Caco-2 (cell line): Measurements from ENCODE around the gene AGRN. TPM values are rescaled to one million over a fixed set of nuclear protein-coding genes. Genes with fewer than 3 reads are reported as not detected.

Source experiments
- BruUV-seq: library from RNA; stranded (reverse); fragments of 400-500 nt; replicated peaks from 2 replicates; lab custom pipeline; 2021; lab: Mats Ljungman, UMichigan
- CTCF ChIA-PET: fragments of 300-600 bp; sonication (Branson Sonifier 250); formaldehyde crosslinking; loops from one replicate; lab custom pipeline; 2022; ENCODE audit warnings: antibody characterized with exemption; lab: Charles Lee
- POLR2A ChIA-PET: fragments of 300-600 bp; sonication (Branson Sonifier 250); formaldehyde crosslinking; loops from one replicate; lab custom pipeline; 2022; ENCODE audit warnings: antibody characterized with exemption; lab: Charles Lee
- DNase-seq, 2 experiments: peaks; one replicate each; pipeline versions ENCODE4 v3.0.0 to v3.0.0-alpha.2; 2020 to 2022
- H3K27me3 ChIP-seq: replicated peaks from 2 replicates; pipeline ENCODE4 v1.6.0; 2011; ENCODE audit warnings: low read length; ENCODE audit not compliant: control insufficient read depth, insufficient read depth
- H3K36me3 ChIP-seq: 2 replicates; pipeline ENCODE4 v1.5.1; 2011; ENCODE audit warnings: low read length; ENCODE audit not compliant: control insufficient read depth, insufficient read depth
- H3K4me1 ChIP-seq: fragments of 250-450 bp; sonication (Bioruptor Pico); 2 replicates; pipeline ENCODE4 v1.5.1; 2020; ENCODE audit warnings: mild to moderate bottlenecking
- H3K4me3 ChIP-seq: 2 replicates; pipeline ENCODE4 v1.5.1; 2011; ENCODE audit warnings: low read depth, mild to moderate bottlenecking, control low read depth, low read length
- H3K9me3 ChIP-seq: fragments of 250-450 bp; sonication (Bioruptor Pico); 2 replicates; pipeline ENCODE4 v1.5.1; 2020; ENCODE audit warnings: mild to moderate bottlenecking, moderate library complexity
- H3K27ac Mint-ChIP-seq: one replicate; pipeline ENCODE4 v1.8.0; 2022; ENCODE audit warnings: mixed read lengths; ENCODE audit not compliant: unreplicated experiment
- H3K27me3 Mint-ChIP-seq: one replicate; pipeline ENCODE4 v1.8.0; 2022; ENCODE audit warnings: mixed read lengths; ENCODE audit not compliant: insufficient read depth, unreplicated experiment
- H3K36me3 Mint-ChIP-seq: one replicate; pipeline ENCODE4 v1.8.0; 2022; ENCODE audit warnings: mild to moderate bottlenecking, mixed read lengths; ENCODE audit not compliant: insufficient read depth, unreplicated experiment
- H3K4me1 Mint-ChIP-seq: one replicate; pipeline ENCODE4 v1.8.0; 2022; ENCODE audit warnings: low read depth, mixed read lengths; ENCODE audit not compliant: unreplicated experiment
- H3K4me3 Mint-ChIP-seq: one replicate; pipeline ENCODE4 v1.8.0; 2022; ENCODE audit warnings: mild to moderate bottlenecking, moderate library complexity, mixed read lengths; ENCODE audit not compliant: unreplicated experiment
- H3K9me3 Mint-ChIP-seq: one replicate; pipeline ENCODE4 v1.8.0; 2022; ENCODE audit warnings: mixed read lengths; ENCODE audit not compliant: unreplicated experiment
- intact Hi-C: fragments of 100-400 bp; cut with micrococcal nuclease; formaldehyde crosslinking; loops from one replicate; pipeline ENCODE4 v1.10.0; 2022; ENCODE audit not compliant: unreplicated experiment
- total RNA-seq: library from RNA; stranded (reverse); gene quantifications from 2 replicates; pipeline ENCODE4 v1.2.3, GENCODE V29; 2022
- TF ChIP-seq, protein P1 (sequence below), 2 experiments: fragments of 200-600 bp in 1 of 2; IDR thresholded peaks; 1 replicate in 1 of 2; 2 replicates in 1 of 2; pipeline versions ENCODE4 v1.5.1 to v1.8.0; 2011 to 2022; ENCODE audit warnings: antibody characterized with exemption in 1 of 2, control low read depth in 1 of 2, inconsistent platforms in 1 of 2, low read depth in 1 of 2, low read length in 1 of 2, mild to moderate bottlenecking in 1 of 2, moderate library complexity in 1 of 2; ENCODE audit not compliant: insufficient read depth in 1 of 2, severe bottlenecking in 1 of 2, unreplicated experiment in 1 of 2

Gene AGRN
- total RNA-seq, 1 experiment from 2014 or later: 176 TPM

DNA sequence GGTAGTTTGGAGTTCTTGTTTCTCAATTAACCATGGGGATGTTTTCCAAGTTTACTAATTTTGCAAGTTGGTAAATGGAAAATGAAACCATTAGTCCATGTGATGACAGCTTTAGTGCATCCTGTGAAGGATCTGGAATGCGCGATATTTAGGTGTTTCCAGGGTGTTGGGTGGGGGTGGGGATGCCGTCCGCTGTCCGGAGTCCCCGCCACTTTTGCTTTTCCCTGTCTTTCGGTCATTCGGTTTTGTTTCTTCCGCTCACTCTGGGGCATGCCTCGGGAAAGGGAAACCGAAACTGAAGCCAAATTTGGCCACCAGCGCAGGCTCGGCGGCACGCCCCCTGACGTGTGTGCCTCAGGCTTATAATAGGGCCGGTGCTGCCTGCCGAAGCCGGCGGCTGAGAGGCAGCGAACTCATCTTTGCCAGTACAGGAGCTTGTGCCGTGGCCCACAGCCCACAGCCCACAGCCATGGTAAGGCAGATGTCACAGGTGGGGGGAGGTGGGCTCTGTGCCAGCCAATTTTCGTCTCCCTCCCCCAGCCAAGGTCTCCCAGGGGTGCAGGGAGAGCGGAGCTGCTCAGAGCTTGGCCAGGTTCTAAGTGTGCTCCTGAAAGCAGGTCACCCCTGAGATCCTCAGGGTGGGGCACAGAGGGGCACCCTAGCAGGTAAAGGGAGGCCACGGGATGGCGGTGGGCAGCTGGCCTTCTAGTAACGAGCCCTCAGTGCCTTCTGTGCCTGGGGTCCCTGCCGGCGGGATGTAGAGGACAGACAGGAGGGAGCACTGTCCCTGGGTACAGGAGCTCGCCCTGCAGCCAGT lies 6.6 kb upstream of the AGRN start, which contains the start of gene ISG15:
Gene ISG15, plus strand, starts transcription at position 393 of the 817 bp plus-strand sequence. Its CDS starts 77 bp downstream, at position 470.
- H3K4me3 ChIP-seq: peak within 1 kb of the TSS; percentile 66
- TF ChIP-seq, protein P1, sequence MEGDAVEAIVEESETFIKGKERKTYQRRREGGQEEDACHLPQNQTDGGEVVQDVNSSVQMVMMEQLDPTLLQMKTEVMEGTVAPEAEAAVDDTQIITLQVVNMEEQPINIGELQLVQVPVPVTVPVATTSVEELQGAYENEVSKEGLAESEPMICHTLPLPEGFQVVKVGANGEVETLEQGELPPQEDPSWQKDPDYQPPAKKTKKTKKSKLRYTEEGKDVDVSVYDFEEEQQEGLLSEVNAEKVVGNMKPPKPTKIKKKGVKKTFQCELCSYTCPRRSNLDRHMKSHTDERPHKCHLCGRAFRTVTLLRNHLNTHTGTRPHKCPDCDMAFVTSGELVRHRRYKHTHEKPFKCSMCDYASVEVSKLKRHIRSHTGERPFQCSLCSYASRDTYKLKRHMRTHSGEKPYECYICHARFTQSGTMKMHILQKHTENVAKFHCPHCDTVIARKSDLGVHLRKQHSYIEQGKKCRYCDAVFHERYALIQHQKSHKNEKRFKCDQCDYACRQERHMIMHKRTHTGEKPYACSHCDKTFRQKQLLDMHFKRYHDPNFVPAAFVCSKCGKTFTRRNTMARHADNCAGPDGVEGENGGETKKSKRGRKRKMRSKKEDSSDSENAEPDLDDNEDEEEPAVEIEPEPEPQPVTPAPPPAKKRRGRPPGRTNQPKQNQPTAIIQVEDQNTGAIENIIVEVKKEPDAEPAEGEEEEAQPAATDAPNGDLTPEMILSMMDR (IDR thresholded peaks at IDR 0.05; ENCODE audit: insufficient read depth in 1 of 2, low read depth in 1 of 2, low read length in 1 of 2, severe bottlenecking in 1 of 2, unreplicated experiment in 1 of 2): no peak
- H3K27me3 Mint-ChIP-seq: no peaks in the 10 kb centered on the region
- BruUV-seq: no TSS peak
- no peaks in the 10 kb centered on the region; the same call in 1 of the 2 replicates for H3K4me1 ChIP-seq
- no peaks in the 10 kb centered on the region for H3K4me1 Mint-ChIP-seq
- H3K36me3 Mint-ChIP-seq: peaks cover 26% of the 10 kb centered on the region
- H3K36me3 ChIP-seq: no peaks in the 10 kb centered on the region
- H3K4me3 Mint-ChIP-seq: peak within 1 kb of the TSS; percentile 94
- no peaks in the 10 kb centered on the region for H3K9me3 Mint-ChIP-seq
- H3K9me3 ChIP-seq: no peaks in the 10 kb centered on the region
- no peaks in the 10 kb centered on the region for H3K27me3 ChIP-seq
- peak within 1 kb of the TSS; percentile 91 for H3K27ac Mint-ChIP-seq
- ChIA-PET POLR2A (interaction anchor here (0.6 to 1.1 kb wide), 2 partner anchors 16 to 47 kb away, joined by 3 to 5 read pairs; no protein-coding TSS in a partner anchor), CTCF (interaction anchor here (0.6 to 1.5 kb wide), 3 partner anchors 12 to 50 kb away, joined by 3 to 9 read pairs (median 5); no protein-coding TSS in a partner anchor)
- peak; percentile 81 to 83 for DNase-seq
- intact Hi-C loops: no loop called here

- peaks cover 3% of the 10 kb centered on the region; the same call in 1 of the 2 replicates for H3K4me1 ChIP-seq
- DNase-seq: no peak
- H3K27me3 ChIP-seq: no peaks in the 10 kb centered on the region
- ChIA-PET CTCF (interaction anchor here (0.6 to 1.5 kb wide), 3 partner anchors 13 to 49 kb away, joined by 3 to 9 read pairs (median 5); no protein-coding TSS in a partner anchor), POLR2A (interaction anchor here (0.6 to 1.1 kb wide), 2 partner anchors 17 to 47 kb away, joined by 3 to 5 read pairs; no protein-coding TSS in a partner anchor)
- Mint-ChIP-seq H3K9me3 (no peaks in the 10 kb centered on the region), H3K4me3 (peak overlapping the region; percentile 94), H3K36me3 (peaks cover 22% of the 10 kb centered on the region), H3K27ac (peak overlapping the region; percentile 91), H3K4me1 (no peaks in the 10 kb centered on the region), H3K27me3 (no peaks in the 10 kb centered on the region)
- H3K9me3 ChIP-seq: no peaks in the 10 kb centered on the region
- H3K36me3 ChIP-seq: no peaks in the 10 kb centered on the region
- intact Hi-C loops: loop anchor here (2.0 kb wide), 1 partner anchor 45 kb away; no protein-coding TSS in a partner anchor
- H3K4me3 ChIP-seq: peak overlapping the region; percentile 66
- BruUV-seq: TSS peak; percentile 94
- TF ChIP-seq, protein P1 (IDR thresholded peaks at IDR 0.05; ENCODE audit: insufficient read depth in 1 of 2, low read depth in 1 of 2, low read length in 1 of 2, severe bottlenecking in 1 of 2, unreplicated experiment in 1 of 2): no peak
These were observed 5.8 kb upstream of the AGRN start for GRCh38 chr1:1013922-1014648.
